CD4-positive, alpha-beta T cell treated with Interleukin-4 for 4 hours (primary cell): ENCODE measurements around the gene WFDC9.
"Not testable (repeated sequence)": the region's sequence is repeated elsewhere in the genome, so short reads cannot be mapped to it uniquely, and the experiment has no call there.

Experiments used
- DNase-seq: peaks from one replicate; pipeline ENCODE4 v3.0.0-alpha.2; 2020

The WFDC9 gene

DNA sequence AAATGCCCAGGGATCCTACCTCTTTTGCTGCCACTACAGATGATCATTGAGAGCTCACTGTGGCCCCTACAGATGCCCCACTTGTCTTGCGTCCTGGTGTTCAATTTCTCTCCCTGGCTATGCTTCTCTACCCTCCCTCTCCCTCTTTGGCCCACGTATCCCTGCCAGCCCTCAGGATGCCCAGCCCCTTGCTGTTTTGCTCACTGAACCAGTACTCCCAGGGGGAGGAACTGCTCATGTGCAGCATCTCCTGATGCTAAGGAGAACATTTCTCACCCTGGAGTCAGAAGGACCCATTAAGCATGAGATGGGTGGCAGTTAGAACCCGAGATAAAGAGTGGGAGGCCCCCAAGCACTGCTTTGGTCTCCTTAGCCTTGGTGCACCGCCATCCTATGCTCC, at the start of gene WFDC9:
TSS of gene WFDC9 (minus strand) at position 101 of the 400 bp plus-strand sequence. CDS start 21,103 bp downstream, outside the sequence.
- DNase-seq = no peak

DNA sequence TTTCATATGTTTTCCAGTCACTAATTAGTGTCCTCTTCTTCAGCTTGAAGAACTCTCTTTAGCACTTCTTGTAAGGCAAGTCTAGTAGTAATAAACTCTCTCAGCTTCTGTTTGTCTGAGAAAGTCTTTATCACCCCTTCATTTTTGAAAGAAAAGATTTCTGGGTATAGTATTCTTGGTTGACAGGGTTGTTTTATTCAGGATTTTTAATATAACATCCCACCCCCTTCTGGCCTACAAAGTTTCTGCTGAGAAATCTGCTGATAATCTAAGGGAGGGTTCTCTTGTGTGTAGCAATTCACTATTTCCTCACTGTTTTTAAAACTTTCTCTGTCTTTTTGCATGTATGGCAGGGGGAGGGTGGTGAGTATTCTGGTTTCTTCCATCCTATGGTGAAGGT, 48.6 kb upstream of the WFDC9 start:
- DNase-seq = no peak

DNA sequence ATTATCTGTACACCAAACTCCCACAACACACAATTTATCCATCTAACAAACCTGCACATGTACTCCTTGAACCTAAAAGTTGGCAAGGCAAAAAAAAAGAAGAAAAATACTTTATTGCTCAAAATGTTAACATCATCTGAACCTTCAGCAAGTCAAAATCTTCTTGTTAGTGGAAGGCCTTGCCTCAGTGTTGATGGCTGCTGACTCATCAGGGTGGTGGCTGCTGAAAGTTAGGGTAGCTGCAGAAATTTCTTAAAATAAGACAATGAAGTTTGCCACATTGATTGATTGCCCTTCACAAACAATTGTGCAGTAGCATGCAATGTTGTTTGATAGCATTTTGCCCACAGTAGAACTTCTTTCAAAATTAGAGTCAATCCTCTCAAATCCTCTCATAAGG, 41.7 kb upstream of the WFDC9 start:
- no peak for DNase-seq

DNA sequence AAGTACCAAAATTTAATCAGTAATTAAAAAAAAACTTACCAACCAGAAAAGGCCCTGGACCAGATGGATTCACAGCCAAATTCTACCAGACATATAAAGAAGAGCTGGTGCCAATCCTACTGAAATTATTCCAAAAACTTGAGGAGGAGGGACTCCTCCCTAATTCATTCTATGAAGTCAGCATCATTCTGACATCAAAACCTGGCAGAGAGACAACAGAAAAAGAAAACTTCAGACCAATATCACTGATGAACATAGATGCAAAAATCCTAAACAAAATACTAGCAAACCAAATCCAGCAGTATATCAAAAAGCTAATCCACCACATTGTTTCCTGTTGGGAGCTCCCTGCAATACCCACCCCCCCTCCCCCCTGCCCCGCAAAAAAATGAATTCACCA, 39.1 kb upstream of the WFDC9 start, which contains the start of gene WFDC11:
TSS of gene WFDC11 (minus strand) at position 101 of the 400 bp plus-strand sequence. CDS start 19,639 bp downstream, outside the sequence.
- DNase-seq = no peak

DNA sequence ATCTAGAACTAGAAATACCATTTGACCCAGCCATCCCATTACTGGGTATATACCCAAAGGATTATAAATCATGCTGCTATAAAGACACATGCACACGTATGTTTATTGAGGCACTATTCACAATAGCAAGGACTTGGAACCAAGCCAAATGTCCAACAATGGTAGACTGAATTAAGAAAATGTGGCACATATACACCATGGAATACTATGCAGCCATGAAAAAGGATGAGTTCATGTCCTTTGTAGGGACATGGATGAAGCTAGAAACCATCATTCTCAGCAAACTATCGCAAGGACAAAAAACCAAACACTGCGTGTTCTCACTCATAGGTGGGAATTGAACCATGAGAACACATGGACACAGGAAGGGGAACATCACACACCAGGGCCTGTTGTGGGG, 26.0 kb upstream of the WFDC9 start:
- not testable (repeated sequence) for DNase-seq

DNA sequence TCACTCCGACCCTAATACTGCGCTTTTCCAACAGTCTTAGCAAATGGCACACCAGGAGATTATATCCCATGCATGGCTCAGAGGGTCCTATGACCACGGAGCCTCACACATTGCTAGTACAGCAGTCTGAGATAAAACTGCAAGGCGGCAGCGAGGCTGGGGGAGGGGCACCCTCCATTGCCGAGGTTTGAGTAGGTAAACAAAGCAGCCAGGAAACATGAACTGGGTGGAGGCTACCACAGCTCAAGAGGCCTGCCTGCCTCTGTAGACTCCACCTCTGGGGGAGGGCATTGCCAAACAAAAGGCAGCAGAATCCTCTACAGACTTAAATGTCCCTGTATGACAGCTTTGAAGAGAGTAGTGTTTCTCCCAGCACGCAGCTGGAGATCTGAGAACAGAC, 20.6 kb upstream of the WFDC9 start:
- DNase-seq = not testable (repeated sequence)

DNA sequence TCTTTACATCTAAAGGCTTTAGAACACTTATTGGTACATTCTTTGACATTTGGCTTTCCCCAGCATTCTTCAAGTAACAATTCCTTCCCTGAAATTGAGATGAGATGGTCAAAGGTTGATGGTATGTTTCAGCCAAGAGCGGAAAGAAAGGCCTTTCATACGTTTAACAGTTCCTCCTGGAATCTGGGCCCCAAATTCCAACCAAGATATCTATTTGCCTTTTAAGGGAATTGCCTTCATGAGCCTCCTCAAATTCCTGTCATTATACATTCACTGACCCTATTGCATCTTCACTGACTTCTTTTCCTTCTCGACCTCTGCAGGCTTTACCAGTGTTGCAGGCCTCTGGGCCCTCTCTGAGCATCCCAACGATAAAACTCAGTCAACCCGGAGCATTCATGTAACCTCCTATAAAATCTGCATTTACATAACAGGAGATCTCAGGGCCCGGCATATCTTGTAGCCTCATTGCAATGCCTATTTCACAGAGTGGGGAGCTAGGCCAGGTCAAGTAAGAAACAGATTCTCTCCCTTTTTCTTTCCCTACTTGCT, 18.3 kb upstream of the WFDC9 start:
- no peak for DNase-seq

DNA sequence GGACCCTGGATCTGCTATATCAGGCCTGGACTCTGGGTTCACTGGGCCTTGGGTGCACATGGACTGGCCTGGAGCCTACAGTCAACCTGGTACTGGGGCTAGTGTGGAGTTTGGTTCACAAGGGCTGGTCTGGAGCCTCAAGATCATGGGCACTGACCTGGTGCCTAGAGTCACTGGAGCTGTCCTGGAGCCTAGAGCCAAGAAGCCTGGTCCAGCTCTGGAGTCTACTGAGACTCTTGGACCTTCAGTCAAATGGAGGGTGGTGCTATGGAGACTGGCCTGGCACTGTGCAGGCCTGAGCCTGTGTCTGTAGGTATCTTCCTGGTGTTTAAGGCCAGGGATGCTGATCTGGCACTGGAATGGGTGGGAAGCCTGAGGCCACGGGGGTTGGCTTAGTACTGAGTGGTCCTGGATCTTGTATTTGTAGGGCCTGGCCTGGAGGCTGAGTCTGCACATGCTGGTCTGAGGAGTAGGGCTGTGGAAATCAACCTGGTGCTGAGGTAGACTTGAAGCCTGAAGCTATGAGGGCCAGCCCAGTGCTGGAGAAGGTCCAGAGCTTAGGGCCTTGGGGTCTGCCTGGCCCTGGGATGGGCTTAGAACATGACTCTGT, 16.5 kb upstream of the WFDC9 start:
- DNase-seq = no peak

DNA sequence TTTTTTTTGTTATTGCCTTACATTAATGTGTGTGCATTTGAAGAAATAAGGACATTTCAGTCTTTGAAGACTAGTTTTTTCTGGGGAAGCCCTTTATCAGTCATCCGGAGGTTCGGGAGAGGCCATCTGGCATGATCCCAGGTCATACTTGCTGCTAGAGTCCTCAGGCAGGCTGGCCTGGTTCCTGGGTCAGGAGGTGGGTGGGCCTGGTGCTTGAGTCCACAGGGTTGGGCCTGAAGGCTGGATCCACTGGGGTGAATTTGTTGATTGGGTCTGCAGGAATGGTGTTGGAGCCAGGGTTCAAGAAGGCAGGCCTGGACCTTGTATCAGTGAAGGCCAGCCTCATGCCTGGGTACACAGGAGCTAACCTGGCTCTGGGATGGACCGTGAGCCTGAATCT, 15.8 kb upstream of the WFDC9 start:
- no peak for DNase-seq

DNA sequence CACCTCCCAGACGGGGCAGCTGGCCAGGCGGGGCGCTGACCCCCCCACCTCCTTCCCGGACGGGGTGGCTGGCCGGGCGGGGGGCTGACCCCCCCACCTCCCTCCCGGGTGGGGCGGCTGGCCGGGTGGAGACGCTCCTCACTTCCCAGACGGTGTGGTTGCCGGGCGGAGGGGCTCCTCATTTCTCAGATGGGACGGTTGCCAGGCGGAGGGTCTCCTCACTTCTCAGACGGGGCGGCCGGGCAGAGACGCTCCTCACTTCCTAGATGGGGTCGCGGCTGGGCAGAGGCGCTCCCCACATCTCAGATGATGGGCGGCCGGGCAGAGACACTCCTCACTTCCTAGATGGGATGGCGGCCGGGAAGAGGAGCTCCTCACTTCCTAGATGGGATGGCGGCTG, 14.8 kb upstream of the WFDC9 start:
- not testable (repeated sequence) for DNase-seq

DNA sequence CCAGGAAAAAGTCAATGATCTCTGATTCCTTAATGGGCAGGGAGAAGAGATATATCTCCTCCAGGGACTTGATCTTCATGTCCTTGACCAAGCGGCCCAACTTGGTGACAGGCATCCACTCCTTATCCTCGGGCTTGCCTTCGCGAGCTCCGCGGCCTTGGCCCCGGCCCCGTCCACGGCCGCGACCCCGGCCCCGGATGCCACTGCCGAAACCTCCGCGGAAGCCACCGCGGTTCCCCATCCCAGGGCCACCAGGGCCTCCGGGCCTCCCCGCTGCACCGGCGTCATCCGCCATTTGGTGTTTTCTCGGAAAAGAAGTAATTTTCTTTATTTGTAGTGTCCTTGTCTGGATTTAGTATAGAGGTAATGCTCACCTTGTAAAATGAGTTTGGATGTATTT, 10.0 kb upstream of the WFDC9 start:
- not testable (repeated sequence) for DNase-seq

DNA sequence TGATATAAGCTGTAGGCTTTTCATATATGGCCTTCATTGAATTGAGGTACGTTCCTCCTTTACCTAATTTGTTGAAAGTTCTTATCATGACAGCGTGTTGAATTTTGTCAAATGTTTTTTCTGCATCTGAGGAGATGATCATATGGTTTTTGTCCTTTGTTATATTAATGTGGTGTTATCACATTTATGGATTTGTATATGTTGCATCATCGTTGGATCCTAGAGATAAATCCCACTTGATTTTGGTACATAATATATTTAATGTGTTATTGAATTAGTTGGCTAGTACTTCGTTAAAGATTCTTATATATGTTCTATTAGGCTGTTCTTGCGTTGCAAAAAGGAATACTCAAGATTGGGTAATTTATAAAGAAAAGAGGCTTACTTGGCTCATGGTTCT, 8.6 kb upstream of the WFDC9 start:
- DNase-seq = no peak

DNA sequence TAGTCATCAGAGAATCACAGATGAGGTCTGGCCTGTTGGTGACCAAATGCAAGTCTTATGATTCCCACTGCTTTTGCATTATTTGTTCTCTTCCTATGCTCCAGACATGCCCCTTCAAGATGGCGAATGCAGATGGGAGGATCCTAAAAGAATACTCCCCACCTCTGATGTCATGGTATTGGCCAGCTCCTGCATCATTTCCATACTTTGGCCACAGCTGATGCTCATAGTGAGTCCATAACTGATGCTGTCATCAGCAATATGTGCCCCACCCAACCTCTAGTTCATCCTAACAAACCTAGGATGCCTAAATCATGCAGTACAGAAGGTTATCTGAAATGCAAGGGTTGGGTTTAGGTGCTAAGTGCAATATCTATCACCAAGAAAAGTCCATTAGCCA, 5.4 kb upstream of the WFDC9 start:
- DNase-seq = no peak

DNA sequence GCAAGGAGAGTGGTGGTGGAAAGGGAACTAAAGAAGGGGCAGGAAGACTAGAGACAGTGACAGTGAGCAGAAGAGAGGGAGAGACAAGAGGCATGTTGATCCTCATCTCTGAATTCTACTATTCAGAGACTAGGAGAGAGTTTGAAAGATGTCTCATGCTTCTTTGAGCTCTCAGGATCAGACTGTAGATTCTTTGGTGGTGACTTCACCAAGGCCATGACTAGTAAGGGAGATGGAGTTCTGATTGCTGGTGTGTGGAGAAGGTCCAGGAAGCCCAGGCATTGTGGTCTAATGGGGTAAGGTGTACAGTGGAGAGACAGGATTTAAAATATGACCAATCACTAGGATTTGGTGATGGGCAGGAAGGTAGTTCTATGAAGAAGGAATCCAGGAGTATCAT, 713 bp downstream of the WFDC9 start:
- no peak for DNase-seq

DNA sequence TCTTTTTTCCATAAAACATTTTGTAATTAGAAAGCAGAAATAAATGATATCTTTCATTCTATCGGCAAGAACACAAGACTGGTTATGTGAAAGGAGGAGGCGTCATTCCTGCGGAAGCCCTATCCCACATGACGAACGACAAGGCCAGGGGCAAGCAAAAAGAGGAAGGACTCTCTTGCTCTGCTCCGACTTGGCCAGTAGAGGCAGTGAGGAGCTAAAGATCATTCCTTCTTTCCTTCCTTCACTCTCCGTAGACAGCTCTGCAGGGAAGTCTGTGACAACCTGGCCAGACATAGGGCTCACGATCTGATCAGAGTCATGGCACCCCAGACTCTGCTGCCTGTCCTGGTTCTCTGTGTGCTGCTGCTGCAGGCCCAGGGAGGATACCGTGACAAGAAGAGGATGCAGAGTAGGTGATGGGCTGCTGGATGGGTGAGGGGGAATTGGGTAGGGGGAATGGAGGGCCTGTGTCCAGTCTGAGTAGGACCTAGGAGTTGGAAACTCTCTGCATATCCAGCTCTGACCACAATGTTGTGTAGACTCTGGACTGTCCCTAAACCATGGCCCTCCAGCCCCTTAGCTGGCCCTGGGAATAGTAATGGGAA, 1.5 kb downstream of the WFDC9 start, which contains the start of gene WFDC10A:
TSS of gene WFDC10A (plus strand) at position 244 of the 605 bp plus-strand sequence. CDS start at position 319, 75 bp downstream.
- DNase-seq = peak; percentile 30

DNA sequence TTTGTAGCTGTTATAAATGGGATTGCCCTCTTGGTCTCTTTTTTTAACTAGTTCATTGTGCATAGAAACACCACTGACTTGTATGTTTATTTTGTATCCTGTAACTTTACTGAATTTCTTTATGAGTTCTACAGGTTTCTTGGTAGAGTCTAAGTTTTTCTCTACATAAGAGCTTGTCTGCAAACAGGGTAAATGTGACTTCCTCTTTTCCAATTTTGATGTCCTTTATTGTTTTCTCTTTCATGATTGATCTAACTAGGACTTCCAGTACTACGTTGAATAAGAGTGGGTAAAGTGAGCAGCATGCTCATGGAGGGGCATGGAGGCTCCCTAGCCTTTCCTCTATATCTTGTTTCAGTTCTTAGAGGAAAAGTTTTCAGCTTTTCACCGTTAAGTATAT, 4.5 kb downstream of the WFDC9 start:
- no peak for DNase-seq

DNA sequence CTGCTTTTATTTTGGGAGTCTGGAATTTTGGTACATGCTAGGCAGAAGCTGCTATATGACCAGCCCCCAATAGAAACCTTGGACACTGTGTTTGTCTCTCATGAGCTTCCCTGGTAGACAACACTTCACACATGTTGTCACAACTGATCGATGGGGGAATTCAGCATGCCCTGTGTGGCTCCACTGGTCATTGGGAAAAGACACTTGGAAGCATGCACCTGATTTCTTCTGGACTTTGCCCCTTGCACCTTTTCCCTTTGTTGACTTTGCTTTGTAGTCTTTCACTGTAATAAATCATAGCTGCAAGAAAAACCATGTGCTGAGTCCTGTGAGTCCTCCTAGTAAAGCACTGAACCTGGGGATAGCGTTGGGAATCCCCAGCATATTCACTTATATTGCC, 9.5 kb downstream of the WFDC9 start:
- no peak for DNase-seq

DNA sequence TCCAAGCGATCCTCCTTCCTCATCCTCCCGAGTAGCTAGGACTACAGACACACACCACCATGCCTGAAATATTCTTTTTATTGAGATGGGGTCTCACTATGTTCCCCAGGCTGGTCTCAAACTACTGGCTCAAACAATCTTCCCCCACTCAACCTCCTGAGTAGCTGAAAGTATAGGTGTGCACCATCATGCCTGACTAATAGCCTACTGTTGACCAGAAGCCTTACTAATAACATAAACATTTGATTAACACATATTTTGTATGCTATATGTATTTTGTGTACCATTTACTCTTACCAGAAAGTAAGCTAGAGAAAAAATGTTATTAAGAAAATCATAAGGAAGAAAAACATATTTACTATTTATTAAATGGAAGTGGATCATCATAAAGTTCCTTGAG, 13.5 kb downstream of the WFDC9 start:
- no peak for DNase-seq

DNA sequence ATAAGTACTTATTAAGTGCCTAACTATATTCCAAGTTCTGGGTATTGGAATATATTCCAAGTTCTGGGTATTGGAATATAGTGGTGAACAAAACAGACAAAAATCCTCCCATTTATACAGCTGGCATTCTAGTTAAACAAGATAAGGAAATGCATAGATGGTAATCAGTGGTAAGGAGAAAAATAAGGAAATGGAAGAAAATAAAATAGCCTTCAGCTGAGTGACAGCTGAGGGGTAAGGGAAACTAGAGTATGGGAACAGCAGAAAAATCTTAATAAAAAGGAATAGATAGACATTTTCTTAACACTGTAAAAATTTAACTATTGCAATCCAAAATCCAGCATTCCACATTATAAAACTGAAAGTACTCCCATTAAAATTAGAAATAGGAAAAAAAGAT, 18.8 kb downstream of the WFDC9 start:
- DNase-seq = no peak

DNA sequence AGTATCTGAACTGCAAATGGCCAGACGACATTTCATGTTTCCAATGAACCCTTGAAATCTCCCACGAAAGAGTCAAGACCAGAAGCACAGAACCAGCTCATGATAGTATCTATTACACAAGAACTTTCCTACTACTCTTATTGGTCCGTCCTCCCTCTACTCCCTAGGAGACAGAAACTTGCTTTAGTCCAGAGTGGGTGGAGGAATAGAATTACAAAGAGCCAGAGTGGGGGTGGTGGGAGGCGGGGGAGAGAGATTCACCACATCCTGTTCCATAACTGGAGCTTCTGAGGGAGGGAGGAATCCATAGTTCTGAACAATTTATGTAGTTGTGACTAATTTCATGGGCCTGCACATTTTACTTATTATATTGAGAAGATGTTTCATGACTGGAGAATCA, 20.0 kb downstream of the WFDC9 start:
- DNase-seq = no peak

DNA sequence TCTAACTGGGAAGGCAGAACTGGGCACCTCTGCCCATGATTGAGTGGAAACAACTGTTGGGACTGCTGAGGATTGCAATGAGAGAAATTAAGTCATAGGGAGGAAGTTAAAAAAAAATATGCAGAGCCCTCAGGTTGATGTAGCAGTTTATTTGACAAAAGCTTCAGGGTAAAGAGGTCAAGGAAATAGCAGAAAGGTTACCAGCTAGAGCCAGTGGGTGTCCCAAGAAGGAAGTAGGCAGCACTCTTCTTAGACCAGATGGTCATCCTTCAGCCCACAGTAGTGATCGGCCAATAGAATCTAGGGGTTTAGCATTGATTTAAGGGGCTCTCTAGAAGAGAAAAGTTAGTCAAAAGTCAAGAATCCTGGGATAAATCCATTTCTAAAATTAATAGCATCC, 23.3 kb downstream of the WFDC9 start:
- DNase-seq = no peak

DNA sequence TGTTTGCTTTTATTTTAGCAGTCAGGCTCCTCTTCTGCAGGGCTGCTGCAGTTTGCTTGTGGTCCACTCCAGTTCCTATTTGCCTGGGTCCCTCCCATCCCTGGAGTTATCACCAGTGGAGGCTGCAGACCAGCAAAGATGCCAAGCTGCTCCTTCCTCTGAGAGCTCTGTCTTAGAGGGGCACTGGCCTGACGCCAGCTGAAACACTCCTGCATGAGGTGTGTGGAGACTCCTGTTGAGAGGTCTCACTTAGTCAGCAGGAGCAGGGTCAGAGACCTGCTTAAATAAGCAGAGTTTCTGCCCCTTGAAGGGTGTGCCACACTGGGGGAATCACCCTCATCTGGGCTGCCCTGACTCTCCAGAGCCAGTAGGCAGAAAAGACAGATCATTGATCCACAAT, 35.8 kb downstream of the WFDC9 start:
- DNase-seq = no peak

DNA sequence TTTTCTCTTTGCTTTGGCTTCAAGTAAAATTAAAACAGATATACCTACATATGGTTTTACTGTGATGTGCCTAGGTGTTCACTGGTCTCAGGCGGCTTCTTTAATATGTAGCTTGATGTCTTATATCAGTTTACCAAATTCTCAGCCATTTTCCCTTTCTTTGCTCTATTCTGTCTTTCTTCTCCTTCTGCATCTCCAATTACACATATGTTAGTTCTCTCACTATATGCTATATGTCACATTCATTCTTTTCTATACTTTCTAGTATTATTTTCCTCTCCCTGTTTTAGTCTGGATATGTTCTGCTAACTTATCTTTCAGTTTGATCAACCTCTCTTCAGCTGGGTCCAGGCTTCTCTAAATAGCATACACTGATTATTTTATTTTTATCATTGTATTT, 37.6 kb downstream of the WFDC9 start:
- DNase-seq = no peak

DNA sequence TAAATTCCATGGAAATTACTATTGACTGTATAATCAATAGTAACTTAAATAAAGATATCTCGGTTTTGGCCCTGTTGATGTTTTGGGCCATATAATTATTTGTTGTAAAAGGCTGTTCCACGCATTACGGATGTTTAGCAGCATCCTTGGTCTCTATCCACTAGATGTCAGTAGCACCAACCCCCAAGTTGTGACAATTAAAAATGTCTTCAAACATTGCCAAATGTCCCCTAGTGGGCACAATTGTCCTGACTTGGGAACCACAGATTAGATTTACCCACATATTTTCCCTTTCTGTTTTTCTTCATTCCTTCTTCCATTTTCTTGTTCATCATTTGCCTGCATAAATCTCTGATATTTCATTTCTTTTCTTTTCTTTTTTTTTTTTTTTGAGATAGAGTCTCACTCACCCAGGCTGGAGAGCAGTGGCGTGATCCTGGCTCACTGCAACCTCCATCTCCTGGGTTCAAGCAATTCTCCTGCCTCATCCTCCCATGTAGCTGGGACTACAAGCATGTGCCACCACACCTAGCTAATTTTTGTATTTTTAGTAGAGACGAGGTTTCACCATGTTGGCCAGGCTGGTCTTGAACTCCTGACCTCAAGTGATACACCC, 38.4 kb downstream of the WFDC9 start:
- DNase-seq = peak; percentile 28
